Mesenchymal stem cell (in vitro differentiated cells and primary cell): Measurements from ENCODE around the gene SORBS1.

Source experiments
- DNase-seq: peaks from one replicate; pipeline ENCODE4 v3.0.0-alpha.2; 2013
- H2AFZ ChIP-seq: one replicate; pipeline ENCODE4 v1.6.1; 2013; ENCODE audit warnings: low read depth, mild to moderate bottlenecking, control low read depth, inconsistent platforms, low read length, moderate library complexity
- H2AK5ac ChIP-seq: 2 replicates; pipeline ENCODE4 v1.6.1; 2013; ENCODE audit warnings: low read length, moderate library complexity, mild to moderate bottlenecking, inconsistent platforms; ENCODE audit not compliant: severe bottlenecking
- H2BK120ac ChIP-seq: one replicate; pipeline ENCODE4 v1.6.1; 2013; ENCODE audit warnings: low read depth, mild to moderate bottlenecking, inconsistent platforms, low read length, moderate library complexity
- H2BK12ac ChIP-seq, 2 experiments: one replicate each; pipeline ENCODE4 v1.6.1; 2013; ENCODE audit warnings: inconsistent platforms in 2 of 2, low read length in 2 of 2, mild to moderate bottlenecking in 2 of 2, moderate library complexity in 2 of 2, control low read depth in 1 of 2
- H2BK15ac ChIP-seq: one replicate; pipeline ENCODE4 v1.6.1; 2013; ENCODE audit warnings: mild to moderate bottlenecking, low read depth, inconsistent platforms; ENCODE audit not compliant: poor library complexity, severe bottlenecking
- H2BK5ac ChIP-seq: 2 replicates; pipeline ENCODE4 v1.6.1; 2013; ENCODE audit warnings: low read depth, mild to moderate bottlenecking, low read length, control low read depth, inconsistent platforms; ENCODE audit not compliant: poor library complexity, severe bottlenecking
- H3K14ac ChIP-seq, 2 experiments: one replicate each; pipeline ENCODE4 v1.6.1; 2013; ENCODE audit warnings: inconsistent platforms in 2 of 2, low read length in 2 of 2, control low read depth in 1 of 2, mild to moderate bottlenecking in 1 of 2, moderate library complexity in 1 of 2
- H3K18ac ChIP-seq, 2 experiments: one replicate each; pipeline ENCODE4 v1.6.1; 2013; ENCODE audit warnings: inconsistent platforms in 2 of 2, low read length in 2 of 2, control low read depth in 1 of 2, low read depth in 1 of 2, mild to moderate bottlenecking in 1 of 2
- H3K23ac ChIP-seq, 2 experiments: one replicate each; pipeline ENCODE4 v1.6.1; 2013; ENCODE audit warnings: inconsistent platforms in 2 of 2, low read length in 2 of 2, mild to moderate bottlenecking in 2 of 2, moderate library complexity in 2 of 2, control low read depth in 1 of 2
- H3K27ac ChIP-seq: 2 replicates; pipeline ENCODE4 v1.5.1; 2013; ENCODE audit warnings: mild to moderate bottlenecking, moderate library complexity, low read length, control low read depth, inconsistent platforms; ENCODE audit not compliant: poor library complexity, severe bottlenecking
- H3K27me3 ChIP-seq, 2 experiments: 2 replicates each; pipeline versions ENCODE4 v1.6.1 to v1.7.0; 2013; ENCODE audit warnings: low read length in 2 of 2, mild to moderate bottlenecking in 2 of 2, moderate library complexity in 2 of 2, control low read depth in 1 of 2, inconsistent platforms in 1 of 2; ENCODE audit not compliant: control insufficient read depth in 1 of 2, insufficient read depth in 1 of 2
- H3K36me3 ChIP-seq, 2 experiments: 2 replicates each; pipeline versions ENCODE4 v1.6.1 to v1.7.0; 2013; ENCODE audit warnings: low read length in 2 of 2, control low read depth in 1 of 2, inconsistent platforms in 1 of 2, low read depth in 1 of 2, mild to moderate bottlenecking in 1 of 2; ENCODE audit not compliant: insufficient read depth in 2 of 2, control insufficient read depth in 1 of 2
- H3K4ac ChIP-seq, 2 experiments: one replicate each; pipeline ENCODE4 v1.6.1; 2013; ENCODE audit warnings: inconsistent platforms in 2 of 2, low read length in 2 of 2, mild to moderate bottlenecking in 2 of 2, moderate library complexity in 2 of 2, control low read depth in 1 of 2, low read depth in 1 of 2
- H3K4me1 ChIP-seq: 2 replicates; pipeline ENCODE4 v1.6.1; 2013; ENCODE audit warnings: low read depth, low read length, control low read depth; ENCODE audit not compliant: control insufficient read depth, insufficient read depth
- H3K4me2 ChIP-seq: 2 replicates; pipeline ENCODE4 v1.6.1; 2013; ENCODE audit warnings: low read length, mild to moderate bottlenecking, inconsistent platforms; ENCODE audit not compliant: poor library complexity, severe bottlenecking
- H3K4me3 ChIP-seq, 2 experiments: 2 replicates each; pipeline versions ENCODE4 v1.5.1 to v1.7.0; 2013; ENCODE audit warnings: low read length in 2 of 2, mild to moderate bottlenecking in 2 of 2, control low read depth in 1 of 2, low read depth in 1 of 2; ENCODE audit not compliant: insufficient read depth in 1 of 2
- H3K79me1 ChIP-seq: replicated peaks from 2 replicates; pipeline ENCODE4 v1.6.1; 2013; ENCODE audit warnings: mild to moderate bottlenecking, control low read depth, low read length, inconsistent platforms; ENCODE audit not compliant: poor library complexity, severe bottlenecking
- H3K9ac ChIP-seq: 2 replicates; pipeline ENCODE4 v1.7.0; 2013; ENCODE audit warnings: mild to moderate bottlenecking, low read length, moderate library complexity
- H3K9me3 ChIP-seq: 2 replicates; pipeline ENCODE4 v1.7.0; 2013; ENCODE audit warnings: mild to moderate bottlenecking, low read length; ENCODE audit not compliant: control insufficient read depth
- H4K8ac ChIP-seq: one replicate; pipeline ENCODE4 v1.6.1; 2013; ENCODE audit warnings: inconsistent platforms, mild to moderate bottlenecking, low read length, moderate library complexity
- H4K91ac ChIP-seq: one replicate; pipeline ENCODE4 v1.6.1; 2013; ENCODE audit warnings: mild to moderate bottlenecking, low read length, inconsistent platforms
- WGBS: methylation state at CpG from one replicate; pipeline ENCODE4 v1.1.7; 2013; ENCODE audit warnings: mixed read lengths; 5-methylcytosine and 5-hydroxymethylcytosine counted together

Gene SORBS1

GRCh38 chr10:95578619-95579018, 17.4 kb upstream of the SORBS1 start:
- Histone ChIP-seq H3K14ac (no peak overlapping the region), H3K27me3 (peaks cover 31 to 38% of the 10 kb centered on the region in 2 experiments), H3K23ac (no peak overlapping the region), H4K91ac (no peak overlapping the region), H2BK12ac (no peak overlapping the region), H2BK120ac (no peak overlapping the region), H3K4me3 (no peak overlapping the region), H2BK15ac (no peak overlapping the region), H3K18ac (no peak overlapping the region), H4K8ac (no peak overlapping the region), H3K9ac (no peak overlapping the region), H3K4me2 (no peak overlapping the region), H3K36me3 (no peaks in the 10 kb centered on the region), H3K4me1 (no peaks in the 10 kb centered on the region), H3K9me3 (no peaks in the 10 kb centered on the region), H3K27ac (no peak overlapping the region), H3K79me1 (no peaks in the 10 kb centered on the region), H2AK5ac (no peak overlapping the region), H2BK5ac (no peak overlapping the region), H2AFZ (no peak overlapping the region), H3K4ac (no peak overlapping the region)
- WGBS: 92% methylated on average over 1 of the region's 2 CpGs
- no peak for DNase-seq

- Histone ChIP-seq H2BK12ac (no peak overlapping the region), H3K4me3 (no peak overlapping the region)
These were observed 13.6 kb upstream of the SORBS1 start for GRCh38 chr10:95574649-95575365.

GRCh38 chr10:95573964-95574604, 12.9 kb upstream of the SORBS1 start:
- Histone ChIP-seq H2AK5ac (no peak overlapping the region), H3K79me1 (no peaks in the 10 kb centered on the region), H2BK5ac (no peak overlapping the region), H3K27me3 (peaks cover 14 to 29% of the 10 kb centered on the region in 2 experiments), H3K9me3 (no peaks in the 10 kb centered on the region), H3K4me2 (no peak overlapping the region), H3K4me1 (no peaks in the 10 kb centered on the region), H3K4me3 (no peak overlapping the region), H4K91ac (no peak overlapping the region), H2BK12ac (no peak overlapping the region), H3K14ac (no peak overlapping the region), H3K4ac (no peak overlapping the region), H3K27ac (no peak overlapping the region), H2BK120ac (no peak overlapping the region), H4K8ac (no peak overlapping the region), H3K18ac (no peak overlapping the region), H2AFZ (no peak overlapping the region), H2BK15ac (no peak overlapping the region), H3K9ac (no peak overlapping the region), H3K36me3 (no peaks in the 10 kb centered on the region), H3K23ac (no peak overlapping the region)
- no peak for DNase-seq
- 74% methylated on average over 6 of the region's 6 CpGs for WGBS

More at GRCh38 chr10:95574649-95575365, 13.6 kb upstream of the SORBS1 start:
- no peak overlapping the region for H2BK15ac ChIP-seq
- DNase-seq: no peak
- H2BK120ac ChIP-seq: no peak overlapping the region
- no peaks in the 10 kb centered on the region for H3K4me1 ChIP-seq
- no peak overlapping the region for H2AK5ac ChIP-seq
- no peak overlapping the region for H2BK5ac ChIP-seq
- H2AFZ ChIP-seq: no peak overlapping the region
- no peak overlapping the region for H3K9ac ChIP-seq
- H3K4ac ChIP-seq: no peak overlapping the region
- 80% methylated on average over 11 of the region's 11 CpGs for WGBS
- H4K91ac ChIP-seq: no peak overlapping the region
- H3K27ac ChIP-seq: no peak overlapping the region
- H4K8ac ChIP-seq: no peak overlapping the region
- no peak overlapping the region for H3K4me2 ChIP-seq
- H3K36me3 ChIP-seq: no peaks in the 10 kb centered on the region
- H3K79me1 ChIP-seq: no peaks in the 10 kb centered on the region
- no peak overlapping the region for H3K18ac ChIP-seq
- H3K23ac ChIP-seq: no peak overlapping the region
- peaks cover 22 to 29% of the 10 kb centered on the region in 2 experiments for H3K27me3 ChIP-seq
- H3K9me3 ChIP-seq: no peaks in the 10 kb centered on the region
- no peak overlapping the region for H3K14ac ChIP-seq

GRCh38 chr10:95573527-95573926, 12.4 kb upstream of the SORBS1 start:
- Histone ChIP-seq H4K8ac (no peak overlapping the region), H3K4ac (no peak overlapping the region), H2BK12ac (no peak overlapping the region), H3K4me3 (no peak overlapping the region), H3K4me1 (no peaks in the 10 kb centered on the region), H3K36me3 (no peaks in the 10 kb centered on the region), H3K27ac (no peak overlapping the region), H2AK5ac (no peak overlapping the region), H2BK15ac (no peak overlapping the region), H3K18ac (no peak overlapping the region), H3K9me3 (no peaks in the 10 kb centered on the region), H3K27me3 (peaks cover 9 to 29% of the 10 kb centered on the region in 2 experiments), H3K79me1 (no peaks in the 10 kb centered on the region), H3K14ac (no peak overlapping the region), H2BK5ac (no peak overlapping the region), H4K91ac (no peak overlapping the region), H2BK120ac (no peak overlapping the region), H2AFZ (no peak overlapping the region), H3K9ac (no peak overlapping the region), H3K4me2 (no peak overlapping the region), H3K23ac (no peak overlapping the region)
- no CpG with 5 or more reads among the region's 3 CpGs for WGBS
- no peak for DNase-seq
